Mesenchymal stem cell (in vitro differentiated cells and primary cell): ENCODE data around the gene LY9. TPM values are rescaled to one million over a fixed set of nuclear protein-coding genes. Genes with fewer than 3 reads are reported as not detected.

Experiments used
- DNase-seq: peaks from one replicate; pipeline ENCODE4 v3.0.0-alpha.2; 2013
- H2AFZ ChIP-seq: one replicate; pipeline ENCODE4 v1.6.1; 2013; ENCODE audit warnings: low read depth, mild to moderate bottlenecking, control low read depth, inconsistent platforms, low read length, moderate library complexity
- H2AK5ac ChIP-seq: 2 replicates; pipeline ENCODE4 v1.6.1; 2013; ENCODE audit warnings: low read length, moderate library complexity, mild to moderate bottlenecking, inconsistent platforms; ENCODE audit not compliant: severe bottlenecking
- H2BK120ac ChIP-seq: one replicate; pipeline ENCODE4 v1.6.1; 2013; ENCODE audit warnings: low read depth, mild to moderate bottlenecking, inconsistent platforms, low read length, moderate library complexity
- H2BK12ac ChIP-seq, 2 experiments: one replicate each; pipeline ENCODE4 v1.6.1; 2013; ENCODE audit warnings: inconsistent platforms in 2 of 2, low read length in 2 of 2, mild to moderate bottlenecking in 2 of 2, moderate library complexity in 2 of 2, control low read depth in 1 of 2
- H2BK15ac ChIP-seq: one replicate; pipeline ENCODE4 v1.6.1; 2013; ENCODE audit warnings: mild to moderate bottlenecking, low read depth, inconsistent platforms; ENCODE audit not compliant: poor library complexity, severe bottlenecking
- H2BK5ac ChIP-seq: 2 replicates; pipeline ENCODE4 v1.6.1; 2013; ENCODE audit warnings: low read depth, mild to moderate bottlenecking, low read length, control low read depth, inconsistent platforms; ENCODE audit not compliant: poor library complexity, severe bottlenecking
- H3K14ac ChIP-seq, 2 experiments: one replicate each; pipeline ENCODE4 v1.6.1; 2013; ENCODE audit warnings: inconsistent platforms in 2 of 2, low read length in 2 of 2, control low read depth in 1 of 2, mild to moderate bottlenecking in 1 of 2, moderate library complexity in 1 of 2
- H3K18ac ChIP-seq, 2 experiments: one replicate each; pipeline ENCODE4 v1.6.1; 2013; ENCODE audit warnings: inconsistent platforms in 2 of 2, low read length in 2 of 2, control low read depth in 1 of 2, low read depth in 1 of 2, mild to moderate bottlenecking in 1 of 2
- H3K23ac ChIP-seq, 2 experiments: one replicate each; pipeline ENCODE4 v1.6.1; 2013; ENCODE audit warnings: inconsistent platforms in 2 of 2, low read length in 2 of 2, mild to moderate bottlenecking in 2 of 2, moderate library complexity in 2 of 2, control low read depth in 1 of 2
- H3K27ac ChIP-seq: 2 replicates; pipeline ENCODE4 v1.5.1; 2013; ENCODE audit warnings: mild to moderate bottlenecking, moderate library complexity, low read length, control low read depth, inconsistent platforms; ENCODE audit not compliant: poor library complexity, severe bottlenecking
- H3K27me3 ChIP-seq, 2 experiments: 2 replicates each; pipeline versions ENCODE4 v1.6.1 to v1.7.0; 2013; ENCODE audit warnings: low read length in 2 of 2, mild to moderate bottlenecking in 2 of 2, moderate library complexity in 2 of 2, control low read depth in 1 of 2, inconsistent platforms in 1 of 2; ENCODE audit not compliant: control insufficient read depth in 1 of 2, insufficient read depth in 1 of 2
- H3K36me3 ChIP-seq, 2 experiments: 2 replicates each; pipeline versions ENCODE4 v1.6.1 to v1.7.0; 2013; ENCODE audit warnings: low read length in 2 of 2, control low read depth in 1 of 2, inconsistent platforms in 1 of 2, low read depth in 1 of 2, mild to moderate bottlenecking in 1 of 2; ENCODE audit not compliant: insufficient read depth in 2 of 2, control insufficient read depth in 1 of 2
- H3K4ac ChIP-seq, 2 experiments: one replicate each; pipeline ENCODE4 v1.6.1; 2013; ENCODE audit warnings: inconsistent platforms in 2 of 2, low read length in 2 of 2, mild to moderate bottlenecking in 2 of 2, moderate library complexity in 2 of 2, control low read depth in 1 of 2, low read depth in 1 of 2
- H3K4me1 ChIP-seq: 2 replicates; pipeline ENCODE4 v1.6.1; 2013; ENCODE audit warnings: low read depth, low read length, control low read depth; ENCODE audit not compliant: control insufficient read depth, insufficient read depth
- H3K4me2 ChIP-seq: 2 replicates; pipeline ENCODE4 v1.6.1; 2013; ENCODE audit warnings: low read length, mild to moderate bottlenecking, inconsistent platforms; ENCODE audit not compliant: poor library complexity, severe bottlenecking
- H3K4me3 ChIP-seq, 2 experiments: 2 replicates each; pipeline versions ENCODE4 v1.5.1 to v1.7.0; 2013; ENCODE audit warnings: low read length in 2 of 2, mild to moderate bottlenecking in 2 of 2, control low read depth in 1 of 2, low read depth in 1 of 2; ENCODE audit not compliant: insufficient read depth in 1 of 2
- H3K79me1 ChIP-seq: replicated peaks from 2 replicates; pipeline ENCODE4 v1.6.1; 2013; ENCODE audit warnings: mild to moderate bottlenecking, control low read depth, low read length, inconsistent platforms; ENCODE audit not compliant: poor library complexity, severe bottlenecking
- H3K9ac ChIP-seq: 2 replicates; pipeline ENCODE4 v1.7.0; 2013; ENCODE audit warnings: mild to moderate bottlenecking, low read length, moderate library complexity
- H3K9me3 ChIP-seq: 2 replicates; pipeline ENCODE4 v1.7.0; 2013; ENCODE audit warnings: mild to moderate bottlenecking, low read length; ENCODE audit not compliant: control insufficient read depth
- H4K8ac ChIP-seq: one replicate; pipeline ENCODE4 v1.6.1; 2013; ENCODE audit warnings: inconsistent platforms, mild to moderate bottlenecking, low read length, moderate library complexity
- H4K91ac ChIP-seq: one replicate; pipeline ENCODE4 v1.6.1; 2013; ENCODE audit warnings: mild to moderate bottlenecking, low read length, inconsistent platforms
- WGBS: methylation state at CpG from one replicate; pipeline ENCODE4 v1.1.7; 2013; ENCODE audit warnings: mixed read lengths; 5-methylcytosine and 5-hydroxymethylcytosine counted together
- polyA plus RNA-seq, 2 experiments: library from polyadenylated mRNA; stranded (reverse); fragments of 200-250 nt; gene quantifications; one replicate each; pipeline ENCODE4 v1.2.3, GENCODE V29; 2013

Gene LY9
- not detected for polyA plus RNA-seq (2013, experiment 1 of 2)
- not detected for polyA plus RNA-seq (2013, experiment 2 of 2)

GRCh38 chr1:160795951-160796383 lies at the start of gene LY9:
Gene LY9, plus strand, starts transcription at chr1:160796174. Its CDS starts 14 bp downstream, at chr1:160796188.
- Histone ChIP-seq H3K18ac (no peak within 1 kb of the TSS), H3K9ac (no peak within 1 kb of the TSS)
- WGBS = 94% methylated on average over 4 of the region's 4 CpGs

GRCh38 chr1:160746836-160747500 lies 49.0 kb upstream of the LY9 start:
- no peak overlapping the region for H3K9ac ChIP-seq
- H4K8ac ChIP-seq = no peak overlapping the region

More at GRCh38 chr1:160795951-160796383, at the start of gene LY9:
- H3K23ac ChIP-seq = no peak within 1 kb of the TSS
- no peak within 1 kb of the TSS for H3K14ac ChIP-seq
- H3K4me1 ChIP-seq = no peaks in the 10 kb centered on the region
- DNase-seq = no peak
- no peak within 1 kb of the TSS for H3K4me2 ChIP-seq
- H3K79me1 ChIP-seq = no peaks in the 10 kb centered on the region
- no peak within 1 kb of the TSS for H3K27ac ChIP-seq
- no peak within 1 kb of the TSS for H3K4ac ChIP-seq
- no peak within 1 kb of the TSS for H2BK15ac ChIP-seq
- no peaks in the 10 kb centered on the region for H3K36me3 ChIP-seq
- no peak within 1 kb of the TSS for H2BK5ac ChIP-seq
- H4K8ac ChIP-seq = no peak within 1 kb of the TSS
- H4K91ac ChIP-seq = no peak within 1 kb of the TSS
- H3K4me3 ChIP-seq = no peak within 1 kb of the TSS
- H2AK5ac ChIP-seq = no peak within 1 kb of the TSS
- H3K27me3 ChIP-seq = no peaks in the 10 kb centered on the region
- no peak within 1 kb of the TSS for H2BK120ac ChIP-seq
- H3K9me3 ChIP-seq = no peaks in the 10 kb centered on the region
- no peak within 1 kb of the TSS for H2AFZ ChIP-seq
- no peak within 1 kb of the TSS for H2BK12ac ChIP-seq

GRCh38 chr1:160747717-160748116 lies 48.3 kb upstream of the LY9 start:
- H2AK5ac ChIP-seq = no peak overlapping the region
- no peak overlapping the region for H3K18ac ChIP-seq
- no peaks in the 10 kb centered on the region for H3K9me3 ChIP-seq
- H2AFZ ChIP-seq = no peak overlapping the region
- H3K36me3 ChIP-seq = no peaks in the 10 kb centered on the region
- no peak overlapping the region for H3K27ac ChIP-seq
- H3K79me1 ChIP-seq = no peaks in the 10 kb centered on the region
- no peak overlapping the region for H3K4me3 ChIP-seq
- H3K9ac ChIP-seq = no peak overlapping the region
- no peak overlapping the region for H3K4ac ChIP-seq
- H2BK5ac ChIP-seq = no peak overlapping the region
- peaks cover 3 to 8% of the 10 kb centered on the region in 2 experiments for H3K27me3 ChIP-seq
- H2BK120ac ChIP-seq = no peak overlapping the region
- no peak overlapping the region for H4K91ac ChIP-seq
- H4K8ac ChIP-seq = no peak overlapping the region
- H2BK12ac ChIP-seq = no peak overlapping the region
- no peak overlapping the region for H3K4me2 ChIP-seq
- H3K4me1 ChIP-seq = no peaks in the 10 kb centered on the region
- no peak overlapping the region for H2BK15ac ChIP-seq
- H3K14ac ChIP-seq = no peak overlapping the region
- H3K23ac ChIP-seq = no peak overlapping the region
- no peak for DNase-seq

More at GRCh38 chr1:160746836-160747500, 49.0 kb upstream of the LY9 start:
- no peak overlapping the region for H3K23ac ChIP-seq
- H3K4me2 ChIP-seq = no peak overlapping the region
- H2BK120ac ChIP-seq = no peak overlapping the region
- no peak for DNase-seq
- no peaks in the 10 kb centered on the region for H3K9me3 ChIP-seq
- no peak overlapping the region for H3K4me3 ChIP-seq
- H2BK15ac ChIP-seq = no peak overlapping the region
- no peak overlapping the region for H3K27ac ChIP-seq
- H3K4ac ChIP-seq = no peak overlapping the region
- H3K4me1 ChIP-seq = no peaks in the 10 kb centered on the region
- 80% methylated on average over 3 of the region's 7 CpGs for WGBS
- no peak overlapping the region for H3K18ac ChIP-seq
- no peak overlapping the region for H2BK5ac ChIP-seq
- H3K14ac ChIP-seq = no peak overlapping the region
- no peak overlapping the region for H2AFZ ChIP-seq
- H3K36me3 ChIP-seq = no peaks in the 10 kb centered on the region
- H3K27me3 ChIP-seq = peaks cover 3 to 12% of the 10 kb centered on the region in 2 experiments
- no peak overlapping the region for H2BK12ac ChIP-seq
- no peak overlapping the region for H4K91ac ChIP-seq
- no peaks in the 10 kb centered on the region for H3K79me1 ChIP-seq
- no peak overlapping the region for H2AK5ac ChIP-seq

- no peak overlapping the region for H2BK12ac ChIP-seq
- no peaks in the 10 kb centered on the region for H3K9me3 ChIP-seq
- H3K36me3 ChIP-seq = no peaks in the 10 kb centered on the region
- H2AK5ac ChIP-seq = no peak overlapping the region
- 81% methylated on average over 8 of the region's 10 CpGs for WGBS
- H4K8ac ChIP-seq = no peak overlapping the region
- no peak overlapping the region for H4K91ac ChIP-seq
- H3K23ac ChIP-seq = no peak overlapping the region
- H3K4ac ChIP-seq = no peak overlapping the region
- H3K79me1 ChIP-seq = no peaks in the 10 kb centered on the region
- no peak overlapping the region for H3K18ac ChIP-seq
- H3K4me3 ChIP-seq = no peak overlapping the region
- no peaks in the 10 kb centered on the region for H3K4me1 ChIP-seq
- no peak overlapping the region for H3K27ac ChIP-seq
- H3K4me2 ChIP-seq = no peak overlapping the region
- no peak overlapping the region for H2BK120ac ChIP-seq
- no peak for DNase-seq
- H2BK5ac ChIP-seq = no peak overlapping the region
- no peak overlapping the region for H2AFZ ChIP-seq
- no peak overlapping the region for H2BK15ac ChIP-seq
- H3K14ac ChIP-seq = no peak overlapping the region
- H3K27me3 ChIP-seq = peaks cover 3 to 6% of the 10 kb centered on the region in 2 experiments
- no peak overlapping the region for H3K9ac ChIP-seq
Observed at GRCh38 chr1:160748181-160748877, 47.6 kb upstream of the LY9 start.
